ENCODE data around the gene ETV6.

Gene ETV6

GRCh38 chr12:11813438-11813813 is 164.0 kb downstream of the ETV6 start:
- no peak for TF ChIP-seq ZFX (IDR thresholded peaks at IDR 0.05; ENCODE audit: borderline replicate concordance)
- TF ChIP-seq, protein P1, sequence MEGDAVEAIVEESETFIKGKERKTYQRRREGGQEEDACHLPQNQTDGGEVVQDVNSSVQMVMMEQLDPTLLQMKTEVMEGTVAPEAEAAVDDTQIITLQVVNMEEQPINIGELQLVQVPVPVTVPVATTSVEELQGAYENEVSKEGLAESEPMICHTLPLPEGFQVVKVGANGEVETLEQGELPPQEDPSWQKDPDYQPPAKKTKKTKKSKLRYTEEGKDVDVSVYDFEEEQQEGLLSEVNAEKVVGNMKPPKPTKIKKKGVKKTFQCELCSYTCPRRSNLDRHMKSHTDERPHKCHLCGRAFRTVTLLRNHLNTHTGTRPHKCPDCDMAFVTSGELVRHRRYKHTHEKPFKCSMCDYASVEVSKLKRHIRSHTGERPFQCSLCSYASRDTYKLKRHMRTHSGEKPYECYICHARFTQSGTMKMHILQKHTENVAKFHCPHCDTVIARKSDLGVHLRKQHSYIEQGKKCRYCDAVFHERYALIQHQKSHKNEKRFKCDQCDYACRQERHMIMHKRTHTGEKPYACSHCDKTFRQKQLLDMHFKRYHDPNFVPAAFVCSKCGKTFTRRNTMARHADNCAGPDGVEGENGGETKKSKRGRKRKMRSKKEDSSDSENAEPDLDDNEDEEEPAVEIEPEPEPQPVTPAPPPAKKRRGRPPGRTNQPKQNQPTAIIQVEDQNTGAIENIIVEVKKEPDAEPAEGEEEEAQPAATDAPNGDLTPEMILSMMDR (IDR thresholded peaks at IDR 0.05) = no peak
- H3K27ac ChIP-seq = no peak overlapping the region

- no peak overlapping the region for H3K27ac ChIP-seq
- TF ChIP-seq ZFX (IDR thresholded peaks at IDR 0.05; ENCODE audit: borderline replicate concordance) = no peak
- TF ChIP-seq, protein P1 (IDR thresholded peaks at IDR 0.05) = no peak
Observed at GRCh38 chr12:11814374-11814773, 164.9 kb downstream of the ETV6 start.

- TF ChIP-seq ZFX (IDR thresholded peaks at IDR 0.05; ENCODE audit: borderline replicate concordance) = no peak
- TF ChIP-seq, protein P1 (IDR thresholded peaks at IDR 0.05) = no peak
Observed at GRCh38 chr12:11815397-11815796, 165.9 kb downstream of the ETV6 start.

DNA sequence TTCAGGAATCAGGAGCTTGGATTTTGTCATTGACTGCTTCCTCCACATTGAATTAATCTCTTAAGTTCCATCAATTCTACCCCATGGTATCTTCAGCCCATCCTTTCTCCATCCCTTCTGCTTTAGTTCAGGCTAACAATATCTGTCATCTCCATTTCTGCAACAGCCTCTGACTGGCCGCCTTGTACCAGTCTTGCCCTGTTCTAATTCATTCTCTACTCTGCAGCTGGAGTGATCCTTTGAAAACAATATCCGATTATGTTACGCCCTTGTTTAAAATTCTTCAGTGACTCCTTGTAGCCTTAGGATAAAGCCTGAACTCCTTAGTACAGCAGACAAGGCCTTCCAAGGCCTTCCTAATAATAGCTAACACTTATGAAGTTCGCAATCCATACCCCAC is 170.2 kb downstream of the ETV6 start:
- no peak overlapping the region for H3K27ac ChIP-seq
- no peak for TF ChIP-seq ZFX (IDR thresholded peaks at IDR 0.05; ENCODE audit: borderline replicate concordance)
- TF ChIP-seq, protein P1 (IDR thresholded peaks at IDR 0.05) = no peak

More at GRCh38 chr12:11815397-11815796, 165.9 kb downstream of the ETV6 start:
- H3K27ac ChIP-seq = no peak overlapping the region

GRCh38 chr12:11820476-11820875 is 171.0 kb downstream of the ETV6 start:
- no peak overlapping the region for H3K27ac ChIP-seq
- TF ChIP-seq, protein P1 (IDR thresholded peaks at IDR 0.05) = no peak
- no peak for TF ChIP-seq ZFX (IDR thresholded peaks at IDR 0.05; ENCODE audit: borderline replicate concordance)

DNA sequence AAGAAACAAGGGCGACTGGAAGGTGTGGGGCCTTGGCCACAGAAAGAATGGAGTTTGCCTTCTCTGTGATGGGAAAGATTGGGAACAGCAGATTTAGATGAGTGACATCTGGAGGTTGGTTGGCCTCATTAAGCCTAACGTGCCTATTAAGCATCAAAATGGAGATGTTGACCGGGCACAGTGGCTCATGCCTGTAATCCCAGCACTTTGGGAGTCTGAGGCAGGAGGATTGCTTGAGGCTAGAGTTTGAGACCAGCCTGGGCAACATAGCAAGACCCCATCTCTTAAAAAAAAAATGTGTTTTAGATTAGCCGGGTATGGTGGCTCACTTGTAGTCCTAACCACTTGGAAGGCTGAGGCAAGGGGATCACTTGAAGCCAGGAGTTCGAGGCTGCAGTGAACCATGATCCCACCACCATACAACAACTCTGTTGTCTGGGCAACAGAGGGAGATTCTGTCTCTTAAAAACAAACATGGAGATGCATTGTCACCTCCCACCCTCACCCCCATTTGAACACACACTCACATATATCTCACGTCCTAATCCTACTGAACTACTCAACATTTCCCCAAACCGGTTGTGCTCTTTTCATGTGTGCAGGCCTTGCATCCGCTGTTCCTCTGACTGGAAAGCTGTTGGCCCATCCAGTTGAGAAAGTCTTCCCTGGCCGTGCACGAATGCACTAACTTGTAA is 172.1 kb downstream of the ETV6 start:
- H3K27ac ChIP-seq = no peak overlapping the region
- TF ChIP-seq, protein P1 (IDR thresholded peaks at IDR 0.05) = no peak
- TF ChIP-seq ZFX (IDR thresholded peaks at IDR 0.05; ENCODE audit: borderline replicate concordance) = no peak

GRCh38 chr12:11822081-11822834 is 172.8 kb downstream of the ETV6 start:
- no peak for TF ChIP-seq ZFX (IDR thresholded peaks at IDR 0.05; ENCODE audit: borderline replicate concordance)
- TF ChIP-seq, protein P1 (IDR thresholded peaks at IDR 0.05) = no peak
- no peak overlapping the region for H3K27ac ChIP-seq
